Ishikawa (cell line): Measurements from ENCODE around the gene GPATCH4.
A peak's percentile ranks its signal among the peaks of the same experiment; 100 is the strongest.

Experiments
- CEBPB ChIP-seq: IDR thresholded peaks from 2 replicates; pipeline ENCODE4 v1.6.1; 2012
- CREB1 ChIP-seq: IDR thresholded peaks from 2 replicates; pipeline ENCODE4 v1.6.1; 2012; ENCODE audit warnings: low read depth
- EGR1 ChIP-seq: IDR thresholded peaks from 2 replicates; pipeline ENCODE4 v1.6.1; 2012
- EP300 ChIP-seq: IDR thresholded peaks from 2 replicates; pipeline ENCODE4 v1.6.1; 2012; ENCODE audit warnings: borderline replicate concordance
- FOXM1 ChIP-seq: IDR thresholded peaks from 2 replicates; pipeline ENCODE4 v1.6.1; 2012; ENCODE audit warnings: low read depth, borderline replicate concordance
- NFIC ChIP-seq: IDR thresholded peaks from 2 replicates; pipeline ENCODE4 v1.6.1; 2012
- RAD21 ChIP-seq: IDR thresholded peaks from 2 replicates; pipeline ENCODE4 v1.6.1; 2012; ENCODE audit warnings: low read depth
- TAF1 ChIP-seq: IDR thresholded peaks from 2 replicates; pipeline ENCODE4 v1.6.1; 2012; ENCODE audit warnings: low read depth, mild to moderate bottlenecking
- TCF12 ChIP-seq: IDR thresholded peaks from 2 replicates; pipeline ENCODE4 v1.6.1; 2012; ENCODE audit warnings: low read depth
- TEAD4 ChIP-seq: IDR thresholded peaks from 2 replicates; pipeline ENCODE4 v1.6.1; 2012
- USF1 ChIP-seq: IDR thresholded peaks from 2 replicates; pipeline ENCODE4 v1.6.1; 2012
- YY1 ChIP-seq: IDR thresholded peaks from 2 replicates; pipeline ENCODE4 v1.6.1; 2012; ENCODE audit warnings: low read depth
- ZBTB7A ChIP-seq: IDR thresholded peaks from 2 replicates; pipeline ENCODE4 v1.6.1; 2012; ENCODE audit warnings: low read depth
- TF ChIP-seq, protein P1 (sequence below): IDR thresholded peaks from 2 replicates; pipeline ENCODE4 v1.6.1; 2012; ENCODE audit warnings: low read depth, mild to moderate bottlenecking
- TF ChIP-seq, protein P2 (sequence below): IDR thresholded peaks from 2 replicates; pipeline ENCODE4 v1.6.1; 2012

Gene GPATCH4

DNA sequence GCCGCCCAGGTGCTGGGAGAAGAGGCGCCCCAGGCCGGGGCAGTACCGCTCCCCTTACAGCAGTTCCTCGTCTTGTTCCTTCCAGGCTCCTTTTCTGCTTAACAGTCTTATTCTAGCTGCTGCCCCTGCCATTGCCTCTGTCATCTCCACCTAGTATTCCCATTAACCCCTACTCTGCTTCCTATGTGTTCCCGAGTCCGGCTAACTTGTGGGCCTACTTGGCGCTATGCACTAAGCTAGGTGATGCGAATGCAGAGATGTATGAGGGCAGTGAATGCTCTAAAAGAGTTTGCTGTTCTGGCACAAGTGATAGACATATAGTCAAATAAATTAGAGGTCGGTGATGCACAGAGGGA, 28.6 kb downstream of the GPATCH4 start:
- TF ChIP-seq ZBTB7A, result no peak
- no peak for TF ChIP-seq RAD21
- TF ChIP-seq EGR1, result no peak
- TF ChIP-seq, protein P1, sequence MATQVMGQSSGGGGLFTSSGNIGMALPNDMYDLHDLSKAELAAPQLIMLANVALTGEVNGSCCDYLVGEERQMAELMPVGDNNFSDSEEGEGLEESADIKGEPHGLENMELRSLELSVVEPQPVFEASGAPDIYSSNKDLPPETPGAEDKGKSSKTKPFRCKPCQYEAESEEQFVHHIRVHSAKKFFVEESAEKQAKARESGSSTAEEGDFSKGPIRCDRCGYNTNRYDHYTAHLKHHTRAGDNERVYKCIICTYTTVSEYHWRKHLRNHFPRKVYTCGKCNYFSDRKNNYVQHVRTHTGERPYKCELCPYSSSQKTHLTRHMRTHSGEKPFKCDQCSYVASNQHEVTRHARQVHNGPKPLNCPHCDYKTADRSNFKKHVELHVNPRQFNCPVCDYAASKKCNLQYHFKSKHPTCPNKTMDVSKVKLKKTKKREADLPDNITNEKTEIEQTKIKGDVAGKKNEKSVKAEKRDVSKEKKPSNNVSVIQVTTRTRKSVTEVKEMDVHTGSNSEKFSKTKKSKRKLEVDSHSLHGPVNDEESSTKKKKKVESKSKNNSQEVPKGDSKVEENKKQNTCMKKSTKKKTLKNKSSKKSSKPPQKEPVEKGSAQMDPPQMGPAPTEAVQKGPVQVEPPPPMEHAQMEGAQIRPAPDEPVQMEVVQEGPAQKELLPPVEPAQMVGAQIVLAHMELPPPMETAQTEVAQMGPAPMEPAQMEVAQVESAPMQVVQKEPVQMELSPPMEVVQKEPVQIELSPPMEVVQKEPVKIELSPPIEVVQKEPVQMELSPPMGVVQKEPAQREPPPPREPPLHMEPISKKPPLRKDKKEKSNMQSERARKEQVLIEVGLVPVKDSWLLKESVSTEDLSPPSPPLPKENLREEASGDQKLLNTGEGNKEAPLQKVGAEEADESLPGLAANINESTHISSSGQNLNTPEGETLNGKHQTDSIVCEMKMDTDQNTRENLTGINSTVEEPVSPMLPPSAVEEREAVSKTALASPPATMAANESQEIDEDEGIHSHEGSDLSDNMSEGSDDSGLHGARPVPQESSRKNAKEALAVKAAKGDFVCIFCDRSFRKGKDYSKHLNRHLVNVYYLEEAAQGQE, result no peak
- TF ChIP-seq EP300, result no peak
- TF ChIP-seq TAF1, result no peak
- TF ChIP-seq FOXM1, result no peak
- TF ChIP-seq TEAD4, result no peak
- no peak for TF ChIP-seq CEBPB
- TF ChIP-seq, protein P2, sequence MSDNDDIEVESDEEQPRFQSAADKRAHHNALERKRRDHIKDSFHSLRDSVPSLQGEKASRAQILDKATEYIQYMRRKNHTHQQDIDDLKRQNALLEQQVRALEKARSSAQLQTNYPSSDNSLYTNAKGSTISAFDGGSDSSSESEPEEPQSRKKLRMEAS, result no peak
- no peak for TF ChIP-seq USF1
- TF ChIP-seq NFIC, result no peak
- TF ChIP-seq YY1, result no peak
- no peak for TF ChIP-seq CREB1

- TF ChIP-seq EP300 (no peak), TAF1 (peak; percentile 50; the same call in 1 of the 2 replicates), YY1 (peak; percentile 57; the same call in 1 of the 2 replicates), ZBTB7A (0 out of 2 replicates have a peak, but pooled peaks have one; percentile 45), CREB1 (peak; percentile 58)
- TF ChIP-seq, protein P2, result peak; percentile 81
Measured at GRCh38 chr1:156571919-156572662, 29.2 kb downstream of the GPATCH4 start, which contains the start of gene IQGAP3. IQGAP3 (minus strand) TSS chr1:156572565; CDS start chr1:156572529, 36 bp downstream.

- no peak for TF ChIP-seq EP300
- no peak for TF ChIP-seq FOXM1
- no peak for TF ChIP-seq EGR1
- no peak for TF ChIP-seq ZBTB7A
- TF ChIP-seq TEAD4, result no peak; the same call in 1 of the 2 replicates
- TF ChIP-seq USF1, result no peak
- TF ChIP-seq NFIC, result no peak
- no peak for TF ChIP-seq YY1
- no peak for TF ChIP-seq TAF1
- TF ChIP-seq, protein P2, result no peak
- TF ChIP-seq RAD21, result no peak
Measured at GRCh38 chr1:156571261-156571852, 29.9 kb downstream of the GPATCH4 start.

- TF ChIP-seq TCF12, result no peak
- TF ChIP-seq EGR1, result no peak
- TF ChIP-seq, protein P1, result no peak
- no peak for TF ChIP-seq NFIC
- no peak for TF ChIP-seq CREB1
- no peak for TF ChIP-seq FOXM1
- TF ChIP-seq TEAD4, result no peak
- TF ChIP-seq RAD21, result no peak
- no peak for TF ChIP-seq TAF1
- no peak for TF ChIP-seq YY1
- TF ChIP-seq, protein P2, result no peak
- TF ChIP-seq EP300, result no peak
- no peak for TF ChIP-seq CEBPB
Measured at GRCh38 chr1:156566436-156566835, 34.8 kb downstream of the GPATCH4 start.

- TF ChIP-seq USF1 (no peak), TEAD4 (no peak), CREB1 (no peak), EP300 (no peak), TAF1 (no peak)
- TF ChIP-seq, protein P1, result no peak
- TF ChIP-seq, protein P2, result no peak
Measured at GRCh38 chr1:156565519-156565918, 35.8 kb downstream of the GPATCH4 start.
